B cell (primary cell): ENCODE results near the gene CHST15.

Experiments used
- EZH2 ChIP-seq: IDR thresholded peaks from 2 replicates; pipeline ENCODE4 v1.6.1; 2012; ENCODE audit warnings: borderline replicate concordance, low read depth, mild to moderate bottlenecking, moderate library complexity, low read length; ENCODE audit not compliant: insufficient read depth, poor library complexity, severe bottlenecking
- TF ChIP-seq, protein P1 (sequence below): fragments of 200-600 bp; IDR thresholded peaks from one replicate; pipeline ENCODE4 v1.8.0; 2022; ENCODE audit warnings: antibody characterized with exemption, mild to moderate bottlenecking

DNA sequence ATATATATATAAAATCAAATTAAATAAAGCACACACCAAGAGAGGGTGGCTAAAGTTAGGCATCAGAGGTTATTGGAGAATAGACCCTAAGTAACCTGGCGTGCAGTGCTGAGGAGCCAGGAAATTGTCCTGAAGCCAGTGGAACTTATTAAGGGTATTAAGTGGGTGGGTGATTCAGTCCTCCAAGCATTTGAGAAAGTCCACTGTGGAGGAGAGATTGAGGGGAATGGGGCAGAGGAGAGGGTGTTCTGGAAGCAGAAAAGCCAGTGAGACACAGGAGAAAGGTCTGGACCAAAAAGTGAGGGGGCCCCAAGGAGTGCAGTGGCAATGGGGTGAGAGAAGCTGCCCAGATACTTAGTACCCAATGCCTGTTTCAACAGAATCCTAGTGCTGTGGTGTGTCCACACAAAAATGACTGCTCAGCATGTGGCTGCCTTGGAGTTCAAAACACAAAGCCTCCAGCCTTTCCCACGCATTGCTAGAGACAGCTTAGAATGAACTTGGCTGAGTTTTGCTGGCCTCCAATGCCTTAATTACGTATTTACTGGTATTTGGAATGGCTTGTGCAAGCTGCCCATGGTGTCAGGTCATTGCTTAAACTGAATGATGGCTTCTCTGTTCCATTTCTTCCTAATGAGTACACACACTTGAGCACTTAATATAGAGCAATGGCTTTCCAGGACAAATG, 44.9 kb upstream of the CHST15 start:
- TF ChIP-seq, protein P1, sequence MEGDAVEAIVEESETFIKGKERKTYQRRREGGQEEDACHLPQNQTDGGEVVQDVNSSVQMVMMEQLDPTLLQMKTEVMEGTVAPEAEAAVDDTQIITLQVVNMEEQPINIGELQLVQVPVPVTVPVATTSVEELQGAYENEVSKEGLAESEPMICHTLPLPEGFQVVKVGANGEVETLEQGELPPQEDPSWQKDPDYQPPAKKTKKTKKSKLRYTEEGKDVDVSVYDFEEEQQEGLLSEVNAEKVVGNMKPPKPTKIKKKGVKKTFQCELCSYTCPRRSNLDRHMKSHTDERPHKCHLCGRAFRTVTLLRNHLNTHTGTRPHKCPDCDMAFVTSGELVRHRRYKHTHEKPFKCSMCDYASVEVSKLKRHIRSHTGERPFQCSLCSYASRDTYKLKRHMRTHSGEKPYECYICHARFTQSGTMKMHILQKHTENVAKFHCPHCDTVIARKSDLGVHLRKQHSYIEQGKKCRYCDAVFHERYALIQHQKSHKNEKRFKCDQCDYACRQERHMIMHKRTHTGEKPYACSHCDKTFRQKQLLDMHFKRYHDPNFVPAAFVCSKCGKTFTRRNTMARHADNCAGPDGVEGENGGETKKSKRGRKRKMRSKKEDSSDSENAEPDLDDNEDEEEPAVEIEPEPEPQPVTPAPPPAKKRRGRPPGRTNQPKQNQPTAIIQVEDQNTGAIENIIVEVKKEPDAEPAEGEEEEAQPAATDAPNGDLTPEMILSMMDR: no peak
- no peak for TF ChIP-seq EZH2
